Caco-2 (cell line): ENCODE data around the gene PTPN22. TPM values are rescaled to one million over a fixed set of nuclear protein-coding genes. Genes with fewer than 3 reads are reported as not detected.
"Not testable (repeated sequence)": the region's sequence is repeated elsewhere in the genome, so short reads cannot be mapped to it uniquely, and the experiment has no call there.

ENCODE experiments used
- BruUV-seq: library from RNA; stranded (reverse); fragments of 400-500 nt; replicated peaks from 2 replicates; lab custom pipeline; 2021; lab: Mats Ljungman, UMichigan
- CTCF ChIA-PET: fragments of 300-600 bp; sonication (Branson Sonifier 250); formaldehyde crosslinking; loops from one replicate; lab custom pipeline; 2022; ENCODE audit warnings: antibody characterized with exemption; lab: Charles Lee
- POLR2A ChIA-PET: fragments of 300-600 bp; sonication (Branson Sonifier 250); formaldehyde crosslinking; loops from one replicate; lab custom pipeline; 2022; ENCODE audit warnings: antibody characterized with exemption; lab: Charles Lee
- DNase-seq, 2 experiments: peaks; one replicate each; pipeline versions ENCODE4 v3.0.0 to v3.0.0-alpha.2; 2020 to 2022
- H3K27me3 ChIP-seq: replicated peaks from 2 replicates; pipeline ENCODE4 v1.6.0; 2011; ENCODE audit warnings: low read length; ENCODE audit not compliant: control insufficient read depth, insufficient read depth
- H3K36me3 ChIP-seq: 2 replicates; pipeline ENCODE4 v1.5.1; 2011; ENCODE audit warnings: low read length; ENCODE audit not compliant: control insufficient read depth, insufficient read depth
- H3K4me1 ChIP-seq: fragments of 250-450 bp; sonication (Bioruptor Pico); 2 replicates; pipeline ENCODE4 v1.5.1; 2020; ENCODE audit warnings: mild to moderate bottlenecking
- H3K4me3 ChIP-seq: 2 replicates; pipeline ENCODE4 v1.5.1; 2011; ENCODE audit warnings: low read depth, mild to moderate bottlenecking, control low read depth, low read length
- H3K9me3 ChIP-seq: fragments of 250-450 bp; sonication (Bioruptor Pico); 2 replicates; pipeline ENCODE4 v1.5.1; 2020; ENCODE audit warnings: mild to moderate bottlenecking, moderate library complexity
- H3K27ac Mint-ChIP-seq: one replicate; pipeline ENCODE4 v1.8.0; 2022; ENCODE audit warnings: mixed read lengths; ENCODE audit not compliant: unreplicated experiment
- H3K27me3 Mint-ChIP-seq: one replicate; pipeline ENCODE4 v1.8.0; 2022; ENCODE audit warnings: mixed read lengths; ENCODE audit not compliant: insufficient read depth, unreplicated experiment
- H3K36me3 Mint-ChIP-seq: one replicate; pipeline ENCODE4 v1.8.0; 2022; ENCODE audit warnings: mild to moderate bottlenecking, mixed read lengths; ENCODE audit not compliant: insufficient read depth, unreplicated experiment
- H3K4me1 Mint-ChIP-seq: one replicate; pipeline ENCODE4 v1.8.0; 2022; ENCODE audit warnings: low read depth, mixed read lengths; ENCODE audit not compliant: unreplicated experiment
- H3K4me3 Mint-ChIP-seq: one replicate; pipeline ENCODE4 v1.8.0; 2022; ENCODE audit warnings: mild to moderate bottlenecking, moderate library complexity, mixed read lengths; ENCODE audit not compliant: unreplicated experiment
- H3K9me3 Mint-ChIP-seq: one replicate; pipeline ENCODE4 v1.8.0; 2022; ENCODE audit warnings: mixed read lengths; ENCODE audit not compliant: unreplicated experiment
- intact Hi-C: fragments of 100-400 bp; cut with micrococcal nuclease; formaldehyde crosslinking; loops from one replicate; pipeline ENCODE4 v1.10.0; 2022; ENCODE audit not compliant: unreplicated experiment
- total RNA-seq: library from RNA; stranded (reverse); gene quantifications from 2 replicates; pipeline ENCODE4 v1.2.3, GENCODE V29; 2022
- TF ChIP-seq, protein P1 (sequence below), 2 experiments: fragments of 200-600 bp in 1 of 2; IDR thresholded peaks; 1 replicate in 1 of 2; 2 replicates in 1 of 2; pipeline versions ENCODE4 v1.5.1 to v1.8.0; 2011 to 2022; ENCODE audit warnings: antibody characterized with exemption in 1 of 2, control low read depth in 1 of 2, inconsistent platforms in 1 of 2, low read depth in 1 of 2, low read length in 1 of 2, mild to moderate bottlenecking in 1 of 2, moderate library complexity in 1 of 2; ENCODE audit not compliant: insufficient read depth in 1 of 2, severe bottlenecking in 1 of 2, unreplicated experiment in 1 of 2

PTPN22 gene
- total RNA-seq, 1 experiment from 2014 or later: not detected

DNA sequence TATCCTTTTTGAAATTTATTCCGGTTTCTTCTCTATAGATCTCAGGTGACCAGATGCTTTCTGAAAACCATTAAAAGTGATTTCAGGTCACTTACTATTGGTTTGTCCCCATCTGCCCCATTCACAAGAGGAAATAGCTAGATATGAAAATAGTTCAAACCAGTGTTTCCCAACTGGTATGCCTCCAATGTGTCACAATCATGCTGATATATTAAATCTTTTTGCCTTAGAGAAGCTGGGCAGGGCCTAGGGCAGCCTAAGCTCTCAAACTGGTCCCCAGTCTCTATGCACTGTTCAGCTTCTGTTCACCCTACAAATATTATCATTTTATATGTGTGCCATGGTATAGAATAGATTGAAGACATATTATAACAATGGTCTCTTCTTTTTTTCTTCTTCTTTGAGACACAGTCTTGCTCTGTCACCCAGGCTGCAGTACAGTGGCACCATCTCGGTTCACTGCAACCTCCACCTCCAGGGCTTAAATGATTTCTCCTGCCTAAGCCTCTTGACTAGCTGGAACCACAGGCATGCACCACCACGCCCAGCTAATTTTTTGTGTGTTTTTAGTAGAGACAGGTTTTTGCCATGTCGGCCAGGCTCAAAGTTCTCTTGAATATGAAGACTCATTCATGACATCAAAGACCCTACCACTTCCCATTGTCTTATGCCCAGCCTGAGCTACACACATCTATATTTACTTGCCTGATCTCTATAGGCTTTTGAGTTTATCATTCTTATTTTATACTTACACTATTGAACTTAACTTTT, 15.7 kb downstream of the PTPN22 start:
- no peaks in the 10 kb centered on the region for H3K36me3 Mint-ChIP-seq
- no peaks in the 10 kb centered on the region for H3K4me1 Mint-ChIP-seq
- Histone ChIP-seq H3K9me3 (no peaks in the 10 kb centered on the region), H3K4me3 (no peak overlapping the region), H3K27me3 (no peaks in the 10 kb centered on the region), H3K4me1 (no peaks in the 10 kb centered on the region), H3K36me3 (no peaks in the 10 kb centered on the region)
- intact Hi-C loops: loop anchor here (5.0 kb wide), 1 partner anchor 636 kb away; no protein-coding TSS in a partner anchor
- no peak for DNase-seq
- no peaks in the 10 kb centered on the region for H3K9me3 Mint-ChIP-seq
- POLR2A ChIA-PET: no interaction called here
- no peak overlapping the region for H3K4me3 Mint-ChIP-seq
- no peaks in the 10 kb centered on the region for H3K27me3 Mint-ChIP-seq
- no TSS peak for BruUV-seq
- no peak overlapping the region for H3K27ac Mint-ChIP-seq
- TF ChIP-seq, protein P1, sequence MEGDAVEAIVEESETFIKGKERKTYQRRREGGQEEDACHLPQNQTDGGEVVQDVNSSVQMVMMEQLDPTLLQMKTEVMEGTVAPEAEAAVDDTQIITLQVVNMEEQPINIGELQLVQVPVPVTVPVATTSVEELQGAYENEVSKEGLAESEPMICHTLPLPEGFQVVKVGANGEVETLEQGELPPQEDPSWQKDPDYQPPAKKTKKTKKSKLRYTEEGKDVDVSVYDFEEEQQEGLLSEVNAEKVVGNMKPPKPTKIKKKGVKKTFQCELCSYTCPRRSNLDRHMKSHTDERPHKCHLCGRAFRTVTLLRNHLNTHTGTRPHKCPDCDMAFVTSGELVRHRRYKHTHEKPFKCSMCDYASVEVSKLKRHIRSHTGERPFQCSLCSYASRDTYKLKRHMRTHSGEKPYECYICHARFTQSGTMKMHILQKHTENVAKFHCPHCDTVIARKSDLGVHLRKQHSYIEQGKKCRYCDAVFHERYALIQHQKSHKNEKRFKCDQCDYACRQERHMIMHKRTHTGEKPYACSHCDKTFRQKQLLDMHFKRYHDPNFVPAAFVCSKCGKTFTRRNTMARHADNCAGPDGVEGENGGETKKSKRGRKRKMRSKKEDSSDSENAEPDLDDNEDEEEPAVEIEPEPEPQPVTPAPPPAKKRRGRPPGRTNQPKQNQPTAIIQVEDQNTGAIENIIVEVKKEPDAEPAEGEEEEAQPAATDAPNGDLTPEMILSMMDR (IDR thresholded peaks at IDR 0.05; ENCODE audit: insufficient read depth in 1 of 2, low read depth in 1 of 2, low read length in 1 of 2, severe bottlenecking in 1 of 2, unreplicated experiment in 1 of 2): no peak
- CTCF ChIA-PET: no interaction called here

GRCh38 chr1:113854234-113854633, 17.3 kb downstream of the PTPN22 start:
- H3K4me3 ChIP-seq: no peak overlapping the region
- no TSS peak for BruUV-seq
- no peaks in the 10 kb centered on the region for H3K9me3 Mint-ChIP-seq

GRCh38 chr1:113852694-113853093, 18.8 kb downstream of the PTPN22 start:
- POLR2A ChIA-PET, H3K36me3 Mint-ChIP-seq, H3K4me3 Mint-ChIP-seq: not testable (repeated sequence)

More at GRCh38 chr1:113854234-113854633, 17.3 kb downstream of the PTPN22 start:
- POLR2A ChIA-PET: no interaction called here
- no peak for DNase-seq
- no peaks in the 10 kb centered on the region for H3K36me3 Mint-ChIP-seq
- H3K27me3 ChIP-seq: no peaks in the 10 kb centered on the region
- H3K4me1 ChIP-seq: no peaks in the 10 kb centered on the region
- CTCF ChIA-PET: interaction anchor here (0.6 kb wide), 1 partner anchor 14 kb away, joined by 4 read pairs; no protein-coding TSS in a partner anchor
- H3K4me1 Mint-ChIP-seq: no peaks in the 10 kb centered on the region
- no peak overlapping the region for H3K27ac Mint-ChIP-seq
- no peaks in the 10 kb centered on the region for H3K27me3 Mint-ChIP-seq
- H3K36me3 ChIP-seq: no peaks in the 10 kb centered on the region
- intact Hi-C loops: no loop called here
- no peaks in the 10 kb centered on the region for H3K9me3 ChIP-seq
- no peak overlapping the region for H3K4me3 Mint-ChIP-seq
- TF ChIP-seq, protein P1 (IDR thresholded peaks at IDR 0.05; ENCODE audit: insufficient read depth in 1 of 2, low read depth in 1 of 2, low read length in 1 of 2, severe bottlenecking in 1 of 2, unreplicated experiment in 1 of 2): no peak

More at GRCh38 chr1:113852694-113853093, 18.8 kb downstream of the PTPN22 start:
- H3K4me1 ChIP-seq, H3K9me3 ChIP-seq, DNase-seq, H3K27ac Mint-ChIP-seq, H3K27me3 Mint-ChIP-seq, CTCF ChIA-PET, H3K4me1 Mint-ChIP-seq, H3K4me3 ChIP-seq, H3K9me3 Mint-ChIP-seq, intact Hi-C loops, H3K36me3 ChIP-seq, BruUV-seq, H3K27me3 ChIP-seq: not testable (repeated sequence)
